Tibial artery (tissue), 4 donors: ENCODE results near the gene SHBG.
"Not testable (repeated sequence)": the region's sequence is repeated elsewhere in the genome, so short reads cannot be mapped to it uniquely, and the experiment has no call there.

Experiments used
- DNase-seq, 2 donors: peaks; one replicate each; pipeline ENCODE4 v3.0.0-alpha.2; 2019
- H3K27ac ChIP-seq, 2 donors: fragments of 200-600 bp; sonication (generic) in 1 of 2; 1 replicate in 1 of 2; 2 replicates in 1 of 2; pipeline ENCODE4 v1.5.1; 2018 to 2019; ENCODE audit warnings: mild to moderate bottlenecking in 1 of 2
- H3K27me3 ChIP-seq, 2 donors: fragments of 200-600 bp; sonication (generic) in 1 of 2; one replicate each; pipeline versions ENCODE4 v1.5.1 to v1.6.0; 2016 to 2019
- H3K36me3 ChIP-seq, 3 donors: fragments of 200-600 bp; sonication (generic) in 2 of 3; one replicate each; pipeline ENCODE4 v1.5.1; 2016 to 2019; ENCODE audit warnings: mild to moderate bottlenecking in 2 of 3
- H3K4me1 ChIP-seq, 4 donors: fragments of 200-600 bp; sonication (generic) in 2 of 4; 1 replicate in 3 of 4; 2 replicates in 1 of 4; pipeline ENCODE4 v1.5.1; 2016 to 2019
- H3K4me3 ChIP-seq, 2 donors: fragments of 200-600 bp; sonication (generic) in 1 of 2; 1 replicate in 1 of 2; 2 replicates in 1 of 2; pipeline ENCODE4 v1.5.1; 2018 to 2019; ENCODE audit warnings: mild to moderate bottlenecking in 2 of 2
- H3K9me3 ChIP-seq, 3 donors: fragments of 200-600 bp; sonication (generic) in 1 of 3; one replicate each; pipeline ENCODE4 v1.5.1; 2016 to 2019
- intact Hi-C: fragments of 100-400 bp; cut with DNase I; formaldehyde crosslinking; loops from one replicate; pipeline ENCODE4 v1.15.0; 2023; ENCODE audit warnings: low total_unique reads
- TF ChIP-seq, protein P1 (sequence below), 2 experiments: fragments of 200-600 bp in 1 of 2; fragments of 450-650 bp in 1 of 2; IDR thresholded peaks; one replicate each; pipeline ENCODE4 v1.5.1; 2017 to 2019; ENCODE audit warnings: antibody characterized with exemption in 2 of 2, mild to moderate bottlenecking in 1 of 2, moderate library complexity in 1 of 2

SHBG gene

DNA sequence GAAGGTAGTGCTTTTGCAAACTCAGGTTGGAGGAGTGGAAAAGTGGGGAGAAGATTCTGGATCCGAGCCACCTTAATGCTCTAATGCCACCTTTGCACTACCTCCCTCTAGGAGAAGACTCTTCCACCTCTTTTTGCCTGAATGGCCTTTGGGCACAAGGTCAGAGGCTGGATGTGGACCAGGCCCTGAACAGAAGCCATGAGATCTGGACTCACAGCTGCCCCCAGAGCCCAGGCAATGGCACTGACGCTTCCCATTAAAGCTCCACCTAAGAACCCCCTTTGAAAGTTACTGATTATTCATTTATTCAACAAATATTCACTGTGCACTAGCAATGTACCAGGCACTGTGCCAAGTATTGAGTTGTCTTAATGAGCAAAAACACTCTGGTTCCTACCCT lies 3.2 kb downstream of the SHBG start:
- no peak for DNase-seq
- TF ChIP-seq, protein P1, sequence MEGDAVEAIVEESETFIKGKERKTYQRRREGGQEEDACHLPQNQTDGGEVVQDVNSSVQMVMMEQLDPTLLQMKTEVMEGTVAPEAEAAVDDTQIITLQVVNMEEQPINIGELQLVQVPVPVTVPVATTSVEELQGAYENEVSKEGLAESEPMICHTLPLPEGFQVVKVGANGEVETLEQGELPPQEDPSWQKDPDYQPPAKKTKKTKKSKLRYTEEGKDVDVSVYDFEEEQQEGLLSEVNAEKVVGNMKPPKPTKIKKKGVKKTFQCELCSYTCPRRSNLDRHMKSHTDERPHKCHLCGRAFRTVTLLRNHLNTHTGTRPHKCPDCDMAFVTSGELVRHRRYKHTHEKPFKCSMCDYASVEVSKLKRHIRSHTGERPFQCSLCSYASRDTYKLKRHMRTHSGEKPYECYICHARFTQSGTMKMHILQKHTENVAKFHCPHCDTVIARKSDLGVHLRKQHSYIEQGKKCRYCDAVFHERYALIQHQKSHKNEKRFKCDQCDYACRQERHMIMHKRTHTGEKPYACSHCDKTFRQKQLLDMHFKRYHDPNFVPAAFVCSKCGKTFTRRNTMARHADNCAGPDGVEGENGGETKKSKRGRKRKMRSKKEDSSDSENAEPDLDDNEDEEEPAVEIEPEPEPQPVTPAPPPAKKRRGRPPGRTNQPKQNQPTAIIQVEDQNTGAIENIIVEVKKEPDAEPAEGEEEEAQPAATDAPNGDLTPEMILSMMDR (IDR thresholded peaks at IDR 0.05): no peak
- peaks cover 0 to 3% of the 10 kb centered on the region in 2 donors for H3K27me3 ChIP-seq
- H3K9me3 ChIP-seq: no peaks in the 10 kb centered on the region
- H3K36me3 ChIP-seq: no peaks in the 10 kb centered on the region
- intact Hi-C loops: no loop called here
- no peak overlapping the region for H3K27ac ChIP-seq
- no peak overlapping the region for H3K4me3 ChIP-seq
- H3K4me1 ChIP-seq: peaks cover 0 to 1% (median 0%) of the 10 kb centered on the region in 4 donors

DNA sequence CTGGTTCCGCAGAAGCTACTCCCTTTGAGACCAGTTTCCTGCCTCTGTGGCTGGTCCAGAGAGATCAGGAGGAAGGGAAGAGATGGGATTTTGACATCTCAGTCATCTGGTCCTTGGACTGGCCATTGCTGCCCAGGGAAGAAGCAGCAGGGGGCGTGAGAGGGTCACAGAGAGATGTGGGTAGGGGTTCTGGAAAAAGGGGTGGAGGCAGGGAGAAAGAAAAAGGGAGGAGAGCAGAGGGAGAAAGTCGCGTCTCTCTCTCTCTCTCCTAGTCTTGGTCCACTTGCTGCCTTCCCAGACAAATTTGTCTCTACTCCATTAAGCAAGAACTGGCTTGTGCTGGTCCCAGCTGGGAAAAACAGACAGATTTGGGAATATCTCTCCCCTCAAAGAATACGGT lies 4.4 kb downstream of the SHBG start:
- no peak overlapping the region for H3K27ac ChIP-seq
- TF ChIP-seq, protein P1 (IDR thresholded peaks at IDR 0.05): peak in 1 of 2 experiments; percentile 5
- DNase-seq: no peak
- H3K36me3 ChIP-seq: no peaks in the 10 kb centered on the region
- H3K4me3 ChIP-seq: no peak overlapping the region
- no peaks in the 10 kb centered on the region for H3K9me3 ChIP-seq
- H3K27me3 ChIP-seq: peaks cover 0 to 3% of the 10 kb centered on the region in 2 donors
- H3K4me1 ChIP-seq: no peaks in the 10 kb centered on the region
- intact Hi-C loops: no loop called here

DNA sequence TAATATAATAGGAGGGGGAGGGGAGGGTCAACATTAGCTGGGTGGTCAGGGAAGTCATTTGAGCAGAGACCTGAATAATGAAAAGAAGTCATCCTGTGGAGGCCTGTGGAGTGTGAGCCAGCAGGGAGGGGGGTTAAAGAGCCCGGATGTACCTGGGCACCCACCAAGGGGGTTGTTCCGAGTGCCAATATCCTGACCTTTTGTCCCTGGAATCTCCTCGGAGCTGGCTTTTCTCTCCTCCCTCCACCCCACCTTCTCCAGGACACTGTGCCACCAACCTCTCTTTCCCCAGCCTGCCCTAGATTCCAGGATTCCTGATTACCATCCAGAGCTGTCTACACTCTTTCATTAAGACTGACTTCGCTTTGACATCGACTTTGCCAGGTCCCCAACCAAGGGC lies 6.2 kb downstream of the SHBG start:
- no peaks in the 10 kb centered on the region for H3K9me3 ChIP-seq
- H3K4me3 ChIP-seq: no peak overlapping the region
- no peak for DNase-seq
- intact Hi-C loops: no loop called here
- H3K36me3 ChIP-seq: no peaks in the 10 kb centered on the region
- TF ChIP-seq, protein P1 (IDR thresholded peaks at IDR 0.05): no peak
- no peaks in the 10 kb centered on the region for H3K4me1 ChIP-seq
- H3K27me3 ChIP-seq: peaks cover 0 to 3% of the 10 kb centered on the region in 2 donors
- no peak overlapping the region for H3K27ac ChIP-seq

DNA sequence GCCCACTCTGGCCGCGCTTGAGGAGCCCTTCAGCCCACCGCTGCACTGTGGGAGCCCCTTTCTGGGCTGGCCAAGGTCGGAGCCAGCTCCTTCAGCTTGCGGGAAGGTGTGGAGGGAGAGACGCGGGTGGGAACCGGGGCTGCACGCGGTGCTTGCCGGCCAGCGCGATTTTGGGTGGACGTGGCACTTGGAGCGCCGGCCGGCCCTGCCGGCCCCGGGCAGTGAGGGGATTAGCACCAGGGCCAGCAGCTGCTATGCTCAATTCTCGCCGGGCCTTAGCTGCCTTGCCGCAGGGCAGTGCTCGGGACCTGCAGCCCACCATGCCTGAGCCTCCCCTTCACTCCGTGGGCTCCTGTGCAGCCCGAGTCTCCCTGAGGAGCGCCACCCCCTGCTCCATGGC lies 10.8 kb downstream of the SHBG start:
- intact Hi-C loops: no loop called here
- H3K4me1 ChIP-seq: no peaks in the 10 kb centered on the region
- TF ChIP-seq, protein P1 (IDR thresholded peaks at IDR 0.05): no peak
- no peak overlapping the region for H3K4me3 ChIP-seq
- DNase-seq: no peak
- no peaks in the 10 kb centered on the region for H3K9me3 ChIP-seq
- no peak overlapping the region for H3K27ac ChIP-seq
- H3K27me3 ChIP-seq: peaks cover 0 to 15% of the 10 kb centered on the region in 2 donors
- H3K36me3 ChIP-seq: no peaks in the 10 kb centered on the region

DNA sequence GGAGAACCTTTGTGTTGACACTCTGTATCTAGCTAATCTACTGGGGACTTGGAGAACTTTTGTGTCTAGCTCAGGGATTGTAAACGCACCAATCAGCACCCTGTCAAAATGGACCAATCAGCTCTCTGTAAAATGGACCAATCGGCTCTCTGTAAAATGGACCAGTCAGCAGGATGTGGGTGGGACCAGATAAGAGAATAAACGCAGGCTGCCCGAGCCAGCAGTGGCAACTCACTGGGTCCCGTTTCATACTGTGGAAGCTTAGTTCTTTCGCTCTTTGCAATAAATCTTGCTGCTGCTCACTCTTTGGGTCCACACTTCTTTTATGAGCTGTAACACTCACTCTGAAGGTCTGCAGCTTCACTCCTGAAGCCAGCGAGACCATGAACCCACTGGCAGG lies 11.7 kb downstream of the SHBG start:
- H3K9me3 ChIP-seq, intact Hi-C loops, H3K27ac ChIP-seq, DNase-seq, H3K4me1 ChIP-seq, H3K4me3 ChIP-seq, H3K36me3 ChIP-seq: not testable (repeated sequence)
- H3K27me3 ChIP-seq: peaks cover 0 to 18% of the 10 kb centered on the region in 2 donors

DNA sequence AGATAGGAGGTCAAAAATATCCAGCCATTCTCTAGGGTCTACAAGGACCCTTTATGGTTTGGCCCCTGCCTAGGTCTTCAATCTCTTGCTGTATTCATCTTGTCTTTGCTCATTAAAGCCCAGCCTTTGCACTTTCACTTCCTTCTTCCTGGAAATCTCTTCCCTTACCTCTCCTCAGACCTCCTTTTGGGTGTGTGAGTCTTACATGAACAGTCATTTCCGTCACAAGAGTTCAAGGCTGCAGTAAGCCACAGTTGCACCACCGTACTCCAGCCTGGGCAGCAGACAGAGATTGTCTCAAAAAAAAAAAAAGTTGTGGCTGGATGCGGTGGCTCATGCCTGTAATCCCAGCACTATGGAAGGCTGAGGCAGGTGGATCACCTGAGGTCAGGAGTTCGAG lies 14.8 kb downstream of the SHBG start:
- peaks cover 0 to 41% of the 10 kb centered on the region in 2 donors for H3K27me3 ChIP-seq
- intact Hi-C loops: no loop called here

More for the DNA sequence above, 14.8 kb downstream of the SHBG start:
- H3K4me3 ChIP-seq: no peak overlapping the region
- H3K36me3 ChIP-seq: no peaks in the 10 kb centered on the region
- no peak for DNase-seq
- no peaks in the 10 kb centered on the region for H3K9me3 ChIP-seq
- no peaks in the 10 kb centered on the region for H3K4me1 ChIP-seq
- H3K27ac ChIP-seq: no peak overlapping the region
- TF ChIP-seq, protein P1 (IDR thresholded peaks at IDR 0.05): no peak
